ENCODE measurements around the gene CYP26B1.

CYP26B1 gene

GRCh38 chr2:72156872-72157271 is 9.2 kb upstream of the CYP26B1 start:
- no peak for TF ChIP-seq CTCF (IDR thresholded peaks at IDR 0.05)
- Histone ChIP-seq H3K4me3 (no peak overlapping the region), H3K27ac (no peak overlapping the region)
- DNase-seq (ENCODE audit: low spot score), result no peak

GRCh38 chr2:72155737-72156136 is 8.1 kb upstream of the CYP26B1 start:
- Histone ChIP-seq H3K4me3 (no peak overlapping the region), H3K27ac (no peak overlapping the region)
- TF ChIP-seq CTCF (IDR thresholded peaks at IDR 0.05), result no peak
- DNase-seq (ENCODE audit: low spot score), result peak; percentile 41

- H3K27ac ChIP-seq, result no peak overlapping the region
- DNase-seq (ENCODE audit: low spot score), result no peak
- no peak overlapping the region for H3K4me3 ChIP-seq
- TF ChIP-seq CTCF (IDR thresholded peaks at IDR 0.05), result no peak
Measured at GRCh38 chr2:72155151-72155550, 7.5 kb upstream of the CYP26B1 start.

GRCh38 chr2:72154386-72154975 is 6.8 kb upstream of the CYP26B1 start:
- Histone ChIP-seq H3K4me3 (no peak overlapping the region), H3K27ac (no peak overlapping the region)
- TF ChIP-seq CTCF (IDR thresholded peaks at IDR 0.05), result no peak
- DNase-seq (ENCODE audit: low spot score), result no peak

GRCh38 chr2:72153924-72154323 is 6.3 kb upstream of the CYP26B1 start:
- no peak for TF ChIP-seq CTCF (IDR thresholded peaks at IDR 0.05)
- no peak for DNase-seq (ENCODE audit: low spot score)
- H3K4me3 ChIP-seq, result no peak overlapping the region
- H3K27ac ChIP-seq, result no peak overlapping the region

- DNase-seq (ENCODE audit: low spot score), result peak; percentile 28
- no peak overlapping the region for H3K4me3 ChIP-seq
- no peak for TF ChIP-seq CTCF (IDR thresholded peaks at IDR 0.05)
- H3K27ac ChIP-seq, result no peak overlapping the region
Measured at GRCh38 chr2:72153026-72153791, 5.5 kb upstream of the CYP26B1 start.

GRCh38 chr2:72150861-72151356 is 3.2 kb upstream of the CYP26B1 start:
- no peak for TF ChIP-seq CTCF (IDR thresholded peaks at IDR 0.05)
- no peak overlapping the region for H3K27ac ChIP-seq
- DNase-seq (ENCODE audit: low spot score), result peak; percentile 46
- H3K4me3 ChIP-seq, result no peak overlapping the region
